AG08395 (cell line): ENCODE measurements around the gene NANS.
A peak's percentile ranks its signal among the peaks of the same experiment; 100 is the strongest.
"Not testable (repeated sequence)": the region's sequence is repeated elsewhere in the genome, so short reads cannot be mapped to it uniquely, and the experiment has no call there.

ENCODE experiments used
- DNase-seq: peaks from one replicate; pipeline ENCODE4 v3.0.0; 2012; ENCODE audit warnings: mixed read lengths, low spot score

Gene NANS

DNA sequence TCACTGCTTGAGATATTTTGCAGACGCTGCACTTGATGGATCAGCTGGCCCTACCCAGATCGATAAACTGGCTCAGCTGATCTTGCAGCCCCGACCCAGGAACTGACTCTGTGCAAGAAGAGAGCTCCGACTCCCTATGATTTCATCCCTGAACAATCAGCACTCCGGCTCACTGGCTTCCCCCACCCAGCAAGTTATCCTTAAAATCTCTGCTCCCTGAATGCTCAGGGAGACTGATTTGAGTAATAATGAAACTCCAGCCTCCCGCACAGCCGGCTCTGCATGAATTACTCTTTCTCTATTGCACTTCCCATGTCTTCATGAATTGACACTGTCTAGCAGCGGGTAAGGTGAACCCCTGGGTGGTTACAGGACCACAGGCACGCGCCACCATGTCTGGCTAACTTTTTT lies 16.9 kb upstream of the NANS start:
- no peak for DNase-seq

- no peak for DNase-seq
Observed at GRCh38 chr9:98040212-98040611, 16.3 kb upstream of the NANS start.

- DNase-seq: no peak
Observed at GRCh38 chr9:98043915-98044314, 12.6 kb upstream of the NANS start.

DNA sequence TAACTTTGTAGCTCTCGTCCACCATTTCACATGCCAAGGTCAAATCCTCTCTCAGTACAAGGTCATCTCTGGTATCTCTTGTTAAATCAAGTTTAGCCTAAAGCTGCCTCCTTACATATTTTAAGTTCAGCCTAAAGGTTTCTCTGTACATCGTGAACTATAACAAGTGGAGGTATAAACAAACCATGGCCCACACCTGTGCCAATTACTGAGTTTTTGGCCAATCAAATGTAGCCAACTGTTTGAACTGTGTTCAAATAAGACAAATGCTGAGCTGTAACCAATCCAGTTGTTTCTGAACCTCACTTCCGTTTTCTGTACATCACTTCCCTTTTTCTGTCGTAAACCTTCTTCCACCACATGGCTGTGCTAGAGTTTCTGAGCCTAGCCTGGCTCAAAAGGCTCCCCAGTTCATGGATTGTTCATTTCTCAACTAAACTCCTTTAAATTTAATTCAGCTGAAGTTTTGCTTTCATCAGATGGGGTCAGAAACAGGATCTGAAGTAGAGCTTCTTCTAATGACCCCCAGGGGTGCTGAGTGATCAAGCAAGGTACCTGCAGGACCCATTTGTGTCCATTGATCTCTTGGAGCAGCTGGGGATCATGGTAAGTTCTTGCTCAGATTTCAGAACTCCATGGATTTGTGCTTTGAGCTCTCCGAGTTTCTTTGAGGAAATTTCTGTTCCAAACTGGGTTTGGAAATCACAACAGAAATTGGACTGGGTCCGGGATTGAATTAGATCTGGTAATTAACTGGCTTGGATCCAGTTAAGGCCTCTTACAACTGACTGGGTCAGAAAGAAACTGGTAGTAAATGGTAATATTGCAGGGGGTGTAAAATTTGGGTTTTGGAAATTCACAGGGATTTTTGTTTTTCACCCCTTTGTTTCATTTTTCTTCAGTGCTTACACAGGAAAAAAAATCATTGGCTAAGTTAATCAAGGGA lies 11.0 kb upstream of the NANS start:
- no peak for DNase-seq

- DNase-seq: no peak
Observed at GRCh38 chr9:98046180-98046543, 10.4 kb upstream of the NANS start.

GRCh38 chr9:98047002-98047401 lies 9.5 kb upstream of the NANS start:
- no peak for DNase-seq

GRCh38 chr9:98049288-98050072 lies 7.1 kb upstream of the NANS start:
- no peak for DNase-seq

- DNase-seq: no peak
Observed at GRCh38 chr9:98050351-98050750, 6.2 kb upstream of the NANS start.

GRCh38 chr9:98054376-98054951 lies 2.1 kb upstream of the NANS start:
- no peak for DNase-seq

DNA sequence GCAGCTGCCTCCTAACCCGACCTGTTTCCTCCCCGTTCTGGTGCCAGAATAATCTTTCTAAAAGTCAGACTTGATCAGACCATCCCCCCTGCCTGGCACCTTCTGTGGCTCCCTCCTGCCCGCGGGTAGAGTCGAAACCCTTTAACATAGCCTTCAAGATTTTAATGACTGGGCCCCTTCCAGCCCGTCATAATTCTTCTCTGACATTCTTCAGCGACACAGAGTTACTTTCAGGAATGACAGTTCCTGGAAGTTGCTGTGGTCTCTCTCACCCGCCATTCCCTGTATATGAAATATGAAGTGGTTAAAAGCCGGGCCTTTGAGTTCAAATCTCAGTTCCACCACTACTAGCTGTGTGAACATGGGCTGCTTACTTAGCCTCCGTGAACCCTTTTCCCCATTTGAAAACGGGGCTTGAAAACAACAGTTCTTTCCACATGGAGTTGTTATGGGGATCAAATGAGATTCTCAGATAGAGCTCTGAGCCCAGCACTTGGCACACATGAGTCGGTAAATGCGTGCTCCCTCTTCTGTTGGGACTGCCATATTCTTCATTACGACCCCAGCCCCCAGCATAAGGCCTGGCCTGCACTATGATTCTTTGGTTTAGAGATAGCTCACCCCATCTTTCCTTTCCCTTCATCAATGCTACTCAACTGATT lies 737 bp downstream of the NANS start:
- no peak for DNase-seq

- DNase-seq: no peak
Observed at GRCh38 chr9:98062161-98062560, 5.6 kb downstream of the NANS start.

- no peak for DNase-seq
Observed at GRCh38 chr9:98064623-98065392, 8.3 kb downstream of the NANS start.

- no peak for DNase-seq
Observed at GRCh38 chr9:98066235-98066634, 9.7 kb downstream of the NANS start.

DNA sequence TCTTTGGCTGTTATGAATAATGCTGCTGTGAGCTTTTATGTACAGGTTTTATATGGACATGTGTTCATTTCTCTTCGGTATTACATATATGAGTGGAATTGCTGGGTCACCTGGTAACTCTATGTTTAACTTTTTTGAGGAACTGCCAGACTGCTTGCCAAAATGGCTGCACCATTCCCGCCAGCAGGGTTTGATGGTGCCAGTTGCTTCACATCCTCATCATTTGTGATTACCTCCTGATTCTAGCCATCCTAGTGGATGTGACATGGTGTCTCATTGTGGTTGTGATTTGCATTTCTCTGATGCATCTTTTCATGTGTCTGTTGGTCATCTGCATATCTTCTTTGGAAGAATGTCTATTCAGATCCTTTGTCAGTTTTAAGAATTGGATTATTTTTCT lies 10.7 kb downstream of the NANS start:
- DNase-seq: no peak

DNA sequence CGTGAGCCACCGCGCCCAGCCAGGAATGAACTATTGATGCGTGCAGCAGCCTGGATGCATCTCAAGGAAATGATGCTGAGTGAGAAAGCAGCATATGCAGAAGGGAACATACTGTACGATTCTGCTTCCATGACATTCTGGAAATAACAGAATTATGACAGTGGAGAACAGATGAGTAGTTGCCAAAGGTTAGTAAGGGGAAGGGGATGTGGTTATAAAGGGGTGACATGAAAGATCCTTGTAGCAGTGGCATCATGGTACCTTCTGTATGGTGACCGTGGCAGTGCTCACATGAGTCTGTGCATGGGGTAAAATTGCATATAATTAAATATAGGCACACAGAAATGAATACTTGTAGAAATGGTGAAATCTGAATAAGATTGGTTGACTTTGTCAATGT lies 13.0 kb downstream of the NANS start:
- DNase-seq: no peak

GRCh38 chr9:98070704-98071103 lies 14.2 kb downstream of the NANS start:
- no peak for DNase-seq

GRCh38 chr9:98071737-98072136 lies 15.2 kb downstream of the NANS start:
- no peak for DNase-seq

GRCh38 chr9:98074115-98074990 lies 17.8 kb downstream of the NANS start:
- DNase-seq: peak; percentile 78

DNA sequence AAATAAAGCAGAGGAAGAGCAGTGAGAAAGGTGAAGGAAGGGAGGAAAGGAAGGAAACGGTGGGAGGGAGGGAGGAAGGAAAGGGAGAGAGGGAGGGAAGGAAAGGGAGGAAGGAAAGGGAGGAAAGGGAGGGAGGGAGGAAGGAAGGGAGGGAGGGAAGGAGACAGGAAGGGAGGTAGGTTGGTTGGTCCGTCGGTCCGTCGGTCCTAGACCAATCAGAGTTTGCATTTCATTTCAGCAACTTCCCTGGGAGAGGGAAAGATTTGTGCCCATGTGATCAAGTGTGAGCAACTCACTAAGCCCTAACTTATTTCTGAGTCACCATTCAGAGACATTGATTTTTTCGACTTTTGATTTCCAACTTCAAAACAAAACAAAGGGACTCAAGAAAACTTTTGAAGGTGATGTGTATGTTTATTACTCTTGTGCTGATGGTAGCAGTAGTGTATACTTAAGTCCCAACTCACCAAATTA lies 18.8 kb downstream of the NANS start:
- peak; percentile 78 for DNase-seq

DNA sequence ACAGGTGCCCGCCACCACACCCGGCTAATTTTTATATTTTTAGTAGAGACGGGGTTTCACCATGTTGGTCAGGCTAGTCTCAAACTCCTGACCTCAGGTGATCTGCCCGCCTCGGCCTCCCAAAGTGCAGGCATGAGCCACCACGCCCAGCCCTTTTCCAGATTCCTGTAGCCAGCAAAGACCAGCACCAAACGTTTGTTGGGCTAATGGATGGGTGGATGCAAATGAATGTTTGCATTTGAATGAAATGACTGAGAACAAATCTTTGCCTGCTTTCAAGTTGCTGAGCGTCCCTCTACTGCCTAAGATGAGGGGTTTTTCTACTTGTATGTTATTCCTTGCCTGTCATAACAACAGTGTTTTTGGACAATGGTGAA lies 20.0 kb downstream of the NANS start:
- not testable (repeated sequence) for DNase-seq
